Measurements from ENCODE around the gene PKD1L1. TPM values are rescaled to one million over a fixed set of nuclear protein-coding genes. Genes with fewer than 3 reads are reported as not detected.

PKD1L1 gene
- total RNA-seq, 1 experiment from 2014 or later = 0.17 TPM

DNA sequence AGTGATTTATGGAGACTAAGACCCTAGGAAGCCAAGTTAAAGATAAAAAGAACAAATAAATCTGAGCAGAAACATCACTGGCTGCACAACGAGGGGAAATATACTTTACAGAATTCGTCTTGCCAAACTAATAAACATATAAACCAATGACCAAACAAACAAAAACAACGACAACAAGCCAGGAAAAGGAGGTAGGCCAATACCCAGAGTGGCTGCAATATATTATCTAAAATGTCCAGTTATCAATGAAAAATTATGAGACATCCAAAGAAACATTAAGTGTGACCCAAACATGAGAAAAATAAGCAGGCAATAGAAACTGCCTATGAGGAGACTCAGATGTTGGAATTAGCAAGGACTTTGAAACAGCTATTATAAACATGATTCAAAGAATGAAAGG, 81.0 kb downstream of the PKD1L1 start:
- Histone ChIP-seq H3K4me2 (ENCODE audit: low read length) (no peak overlapping the region), H3K27ac (ENCODE audit: low read depth, low read length) (no peak overlapping the region), H3K9ac (ENCODE audit: low read length) (no peak overlapping the region), H3K9me2 (ENCODE audit: insufficient read depth) (no peaks in the 10 kb centered on the region), H4K20me1 (ENCODE audit: insufficient read depth) (no peaks in the 10 kb centered on the region), H2AFZ (ENCODE audit: low read depth, low read length, poor library complexity, severe bottlenecking) (no peak overlapping the region), H3K4me3 (replicated peaks in 1 of 2; ENCODE audit: low read depth in 1 of 2, low read length in 2 of 2) (no peak overlapping the region), H3K27me3 (ENCODE audit: insufficient read depth, low read length) (no peaks in the 10 kb centered on the region), H3K36me3 (ENCODE audit: control insufficient read depth in 1 of 2, insufficient read depth in 2 of 2, low read length in 2 of 2) (no peaks in the 10 kb centered on the region), H3K9me3 (ENCODE audit: control insufficient read depth in 1 of 2, insufficient read depth in 1 of 2, low read depth in 1 of 2, low read length in 2 of 2) (no peaks in the 10 kb centered on the region), H3K79me2 (ENCODE audit: insufficient read depth, low read length) (no peaks in the 10 kb centered on the region), H3K4me1 (ENCODE audit: control insufficient read depth in 1 of 2, insufficient read depth in 2 of 2, low read length in 2 of 2) (no peaks in the 10 kb centered on the region)
- no peak for ATAC-seq
- no peak for DNase-seq (ENCODE audit: low read depth, low spot score)
- TF ChIP-seq, protein P1, sequence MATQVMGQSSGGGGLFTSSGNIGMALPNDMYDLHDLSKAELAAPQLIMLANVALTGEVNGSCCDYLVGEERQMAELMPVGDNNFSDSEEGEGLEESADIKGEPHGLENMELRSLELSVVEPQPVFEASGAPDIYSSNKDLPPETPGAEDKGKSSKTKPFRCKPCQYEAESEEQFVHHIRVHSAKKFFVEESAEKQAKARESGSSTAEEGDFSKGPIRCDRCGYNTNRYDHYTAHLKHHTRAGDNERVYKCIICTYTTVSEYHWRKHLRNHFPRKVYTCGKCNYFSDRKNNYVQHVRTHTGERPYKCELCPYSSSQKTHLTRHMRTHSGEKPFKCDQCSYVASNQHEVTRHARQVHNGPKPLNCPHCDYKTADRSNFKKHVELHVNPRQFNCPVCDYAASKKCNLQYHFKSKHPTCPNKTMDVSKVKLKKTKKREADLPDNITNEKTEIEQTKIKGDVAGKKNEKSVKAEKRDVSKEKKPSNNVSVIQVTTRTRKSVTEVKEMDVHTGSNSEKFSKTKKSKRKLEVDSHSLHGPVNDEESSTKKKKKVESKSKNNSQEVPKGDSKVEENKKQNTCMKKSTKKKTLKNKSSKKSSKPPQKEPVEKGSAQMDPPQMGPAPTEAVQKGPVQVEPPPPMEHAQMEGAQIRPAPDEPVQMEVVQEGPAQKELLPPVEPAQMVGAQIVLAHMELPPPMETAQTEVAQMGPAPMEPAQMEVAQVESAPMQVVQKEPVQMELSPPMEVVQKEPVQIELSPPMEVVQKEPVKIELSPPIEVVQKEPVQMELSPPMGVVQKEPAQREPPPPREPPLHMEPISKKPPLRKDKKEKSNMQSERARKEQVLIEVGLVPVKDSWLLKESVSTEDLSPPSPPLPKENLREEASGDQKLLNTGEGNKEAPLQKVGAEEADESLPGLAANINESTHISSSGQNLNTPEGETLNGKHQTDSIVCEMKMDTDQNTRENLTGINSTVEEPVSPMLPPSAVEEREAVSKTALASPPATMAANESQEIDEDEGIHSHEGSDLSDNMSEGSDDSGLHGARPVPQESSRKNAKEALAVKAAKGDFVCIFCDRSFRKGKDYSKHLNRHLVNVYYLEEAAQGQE (IDR thresholded peaks at IDR 0.05; ENCODE audit: low read depth) = no peak
- TF ChIP-seq CEBPB (IDR thresholded peaks at IDR 0.05; ENCODE audit: low read depth) (no peak), ZNF274 (IDR thresholded peaks at IDR 0.05; ENCODE audit: low read depth, low read length) (no peak), ZFX (IDR thresholded peaks at IDR 0.05) (no peak), TCF7L2 (IDR thresholded peaks at IDR 0.05; ENCODE audit: borderline replicate concordance, extremely low read depth, insufficient read depth, insufficient read length) (no peak), POLR2AphosphoS5 (IDR thresholded peaks at IDR 0.05; ENCODE audit: low read depth, low read length) (no peak), POLR2A (IDR thresholded peaks at IDR 0.05; ENCODE audit: borderline replicate concordance, extremely low read depth, insufficient read depth, insufficient read length) (no peak), CBX3 (IDR thresholded peaks at IDR 0.05; ENCODE audit: low read depth) (no peak), EZH2phosphoT487 (IDR thresholded peaks at IDR 0.05; ENCODE audit: borderline replicate concordance) (no peak), SP1 (IDR thresholded peaks at IDR 0.05; ENCODE audit: low read depth) (no peak), FOSL1 (IDR thresholded peaks at IDR 0.05; ENCODE audit: low read depth) (no peak), SIN3A (IDR thresholded peaks at IDR 0.05; ENCODE audit: low read depth) (no peak), EZH2 (IDR thresholded peaks at IDR 0.05) (no peak)
- TF ChIP-seq, protein P2, sequence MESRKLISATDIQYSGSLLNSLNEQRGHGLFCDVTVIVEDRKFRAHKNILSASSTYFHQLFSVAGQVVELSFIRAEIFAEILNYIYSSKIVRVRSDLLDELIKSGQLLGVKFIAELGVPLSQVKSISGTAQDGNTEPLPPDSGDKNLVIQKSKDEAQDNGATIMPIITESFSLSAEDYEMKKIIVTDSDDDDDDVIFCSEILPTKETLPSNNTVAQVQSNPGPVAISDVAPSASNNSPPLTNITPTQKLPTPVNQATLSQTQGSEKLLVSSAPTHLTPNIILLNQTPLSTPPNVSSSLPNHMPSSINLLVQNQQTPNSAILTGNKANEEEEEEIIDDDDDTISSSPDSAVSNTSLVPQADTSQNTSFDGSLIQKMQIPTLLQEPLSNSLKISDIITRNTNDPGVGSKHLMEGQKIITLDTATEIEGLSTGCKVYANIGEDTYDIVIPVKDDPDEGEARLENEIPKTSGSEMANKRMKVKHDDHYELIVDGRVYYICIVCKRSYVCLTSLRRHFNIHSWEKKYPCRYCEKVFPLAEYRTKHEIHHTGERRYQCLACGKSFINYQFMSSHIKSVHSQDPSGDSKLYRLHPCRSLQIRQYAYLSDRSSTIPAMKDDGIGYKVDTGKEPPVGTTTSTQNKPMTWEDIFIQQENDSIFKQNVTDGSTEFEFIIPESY (IDR thresholded peaks at IDR 0.05; ENCODE audit: extremely low read depth, insufficient replicate concordance, low read length) = no peak
- TF ChIP-seq, protein P3, sequence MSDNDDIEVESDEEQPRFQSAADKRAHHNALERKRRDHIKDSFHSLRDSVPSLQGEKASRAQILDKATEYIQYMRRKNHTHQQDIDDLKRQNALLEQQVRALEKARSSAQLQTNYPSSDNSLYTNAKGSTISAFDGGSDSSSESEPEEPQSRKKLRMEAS (IDR thresholded peaks at IDR 0.05) = no peak
- POLR2A ChIA-PET = no interaction called here
- intact Hi-C loops (cut with micrococcal nuclease) = no loop called here
- no TSS peak for BruUV-seq (replicated peaks)
- CTCF ChIA-PET = no interaction called here
- RAD21 ChIA-PET (ENCODE audit: low non-redundant PET in 1 of 2, low total read pairs in 2 of 2, uncharacterized antibody in 2 of 2, unreplicated experiment in 2 of 2) = no interaction called here

All from HCT116 (cell line).